Activated B cell treated with CpG ODN at 0.5 μM for 24 hours (primary cell): ENCODE measurements around the gene MAB21L1. TPM values are rescaled to one million over a fixed set of nuclear protein-coding genes. Genes with fewer than 3 reads are reported as not detected.

Experiments
- ATAC-seq: fragments of 200-7000 bp; cut with Tn5 transposase; one replicate; pipeline ENCODE4 v1.10.0; 2021; ENCODE audit warnings: low read depth, mild to moderate bottlenecking, moderate library complexity
- CTCF ChIA-PET: fragments of 350-600 bp; sonication (Branson Sonifier 250); formaldehyde crosslinking; loops from one replicate; lab custom pipeline; 2021; ENCODE audit warnings: antibody characterized with exemption; lab: Charles Lee
- POLR2A ChIA-PET: fragments of 350-600 bp; sonication (Branson Sonifier 250); formaldehyde crosslinking; loops from one replicate; lab custom pipeline; 2021; ENCODE audit warnings: antibody characterized with exemption; lab: Charles Lee
- DNase-seq: peaks from one replicate; pipeline ENCODE4 v3.0.0; 2022
- H3K27ac Mint-ChIP-seq: one replicate; pipeline ENCODE4 v1.8.0; 2020; ENCODE audit warnings: mixed read lengths
- H3K27me3 Mint-ChIP-seq: one replicate; pipeline ENCODE4 v1.8.0; 2021; ENCODE audit warnings: mixed read lengths
- H3K36me3 Mint-ChIP-seq: one replicate; pipeline ENCODE4 v1.8.0; 2021; ENCODE audit warnings: low read depth, mixed read lengths
- H3K4me1 Mint-ChIP-seq: one replicate; pipeline ENCODE4 v1.8.0; 2021; ENCODE audit warnings: mixed read lengths
- H3K4me3 Mint-ChIP-seq: one replicate; pipeline ENCODE4 v1.8.0; 2020; ENCODE audit warnings: mild to moderate bottlenecking, mixed read lengths
- H3K9me3 Mint-ChIP-seq: one replicate; pipeline ENCODE4 v1.8.0; 2020; ENCODE audit warnings: mixed read lengths
- CTCF ChIP-seq: fragments of 200-600 bp; IDR thresholded peaks from one replicate; pipeline ENCODE4 v1.8.0; 2022; ENCODE audit warnings: antibody characterized with exemption, mild to moderate bottlenecking
- intact Hi-C: fragments of 100-400 bp; cut with micrococcal nuclease; formaldehyde crosslinking; loops from one replicate; pipeline ENCODE4 v1.15.1; 2024
- total RNA-seq: library from RNA; stranded (reverse); gene quantifications from 2 replicates; pipeline ENCODE4 v1.2.3, GENCODE V29; 2022

MAB21L1 gene
- total RNA-seq, 1 donor from 2014 or later, result not detected

- ATAC-seq, result no peak
- peaks cover 1% of the 10 kb centered on the region for H3K9me3 Mint-ChIP-seq
- DNase-seq, result no peak
- H3K27me3 Mint-ChIP-seq, result no peaks in the 10 kb centered on the region
- no peaks in the 10 kb centered on the region for H3K36me3 Mint-ChIP-seq
- ChIA-PET POLR2A (no interaction called here), CTCF (no interaction called here)
- H3K27ac Mint-ChIP-seq, result no peak overlapping the region
- H3K4me1 Mint-ChIP-seq, result no peaks in the 10 kb centered on the region
- H3K4me3 Mint-ChIP-seq, result no peak overlapping the region
- no peak for TF ChIP-seq CTCF
- intact Hi-C loops, result no loop called here
Observed at GRCh38 chr13:35489050-35489449, 12.6 kb upstream of the MAB21L1 start.

GRCh38 chr13:35485424-35485823 lies 8.9 kb upstream of the MAB21L1 start:
- no peaks in the 10 kb centered on the region for H3K9me3 Mint-ChIP-seq
- POLR2A ChIA-PET, result no interaction called here
- H3K36me3 Mint-ChIP-seq, result no peaks in the 10 kb centered on the region
- peaks cover 2% of the 10 kb centered on the region for H3K27me3 Mint-ChIP-seq
- intact Hi-C loops, result no loop called here
- no peaks in the 10 kb centered on the region for H3K4me1 Mint-ChIP-seq
- H3K4me3 Mint-ChIP-seq, result no peak overlapping the region
- TF ChIP-seq CTCF, result no peak
- DNase-seq, result no peak
- CTCF ChIA-PET, result no interaction called here
- H3K27ac Mint-ChIP-seq, result no peak overlapping the region
- ATAC-seq, result no peak

GRCh38 chr13:35484384-35484783 lies 7.9 kb upstream of the MAB21L1 start:
- intact Hi-C loops, result no loop called here
- Mint-ChIP-seq H3K27me3 (peaks cover 5% of the 10 kb centered on the region), H3K9me3 (no peaks in the 10 kb centered on the region), H3K4me1 (no peaks in the 10 kb centered on the region), H3K36me3 (no peaks in the 10 kb centered on the region), H3K4me3 (no peak overlapping the region), H3K27ac (no peak overlapping the region)
- DNase-seq (no peak), ATAC-seq (no peak)
- no peak for TF ChIP-seq CTCF
- CTCF ChIA-PET, result no interaction called here
- POLR2A ChIA-PET, result no interaction called here

- DNase-seq (no peak), ATAC-seq (no peak)
- Mint-ChIP-seq H3K9me3 (no peaks in the 10 kb centered on the region), H3K27ac (no peak overlapping the region), H3K4me3 (no peak overlapping the region), H3K27me3 (peaks cover 8% of the 10 kb centered on the region), H3K36me3 (no peaks in the 10 kb centered on the region), H3K4me1 (peaks cover 1% of the 10 kb centered on the region)
- POLR2A ChIA-PET, result no interaction called here
- intact Hi-C loops, result no loop called here
- no peak for TF ChIP-seq CTCF
- CTCF ChIA-PET, result no interaction called here
Observed at GRCh38 chr13:35483761-35484160, 7.3 kb upstream of the MAB21L1 start.

GRCh38 chr13:35482527-35482926 lies 6.0 kb upstream of the MAB21L1 start:
- Mint-ChIP-seq H3K27me3 (peaks cover 18% of the 10 kb centered on the region), H3K27ac (no peak overlapping the region), H3K4me1 (peaks cover 6% of the 10 kb centered on the region), H3K9me3 (no peaks in the 10 kb centered on the region), H3K4me3 (no peak overlapping the region), H3K36me3 (no peaks in the 10 kb centered on the region)
- POLR2A ChIA-PET, result no interaction called here
- DNase-seq, result no peak
- intact Hi-C loops, result no loop called here
- TF ChIP-seq CTCF, result no peak
- no peak for ATAC-seq
- CTCF ChIA-PET, result no interaction called here
